Endothelial cell (in vitro differentiated cells): Measurements from ENCODE around the gene LRRC4. TPM values are rescaled to one million over a fixed set of nuclear protein-coding genes. Genes with fewer than 3 reads are reported as not detected.

Experiments used
- DNase-seq: peaks from one replicate; pipeline ENCODE4 v3.0.0; 2021; ENCODE audit warnings: low spot score
- H3K27ac Mint-ChIP-seq: one replicate; pipeline ENCODE4 v1.8.0; 2021; ENCODE audit warnings: mixed read lengths, inconsistent platforms; ENCODE audit not compliant: unreplicated experiment
- H3K27me3 Mint-ChIP-seq: one replicate; pipeline ENCODE4 v1.8.0; 2021; ENCODE audit warnings: mild to moderate bottlenecking, moderate library complexity, mixed read lengths, inconsistent platforms; ENCODE audit not compliant: unreplicated experiment
- H3K36me3 Mint-ChIP-seq: one replicate; pipeline ENCODE4 v1.8.0; 2021; ENCODE audit warnings: mild to moderate bottlenecking, low read depth, mixed read lengths, inconsistent platforms; ENCODE audit not compliant: unreplicated experiment
- H3K4me1 Mint-ChIP-seq: one replicate; pipeline ENCODE4 v1.8.0; 2021; ENCODE audit warnings: mild to moderate bottlenecking, mixed read lengths, inconsistent platforms; ENCODE audit not compliant: unreplicated experiment
- H3K4me3 Mint-ChIP-seq: one replicate; pipeline ENCODE4 v1.8.0; 2021; ENCODE audit warnings: mild to moderate bottlenecking, mixed read lengths, inconsistent platforms; ENCODE audit not compliant: unreplicated experiment
- H3K9me3 Mint-ChIP-seq: one replicate; pipeline ENCODE4 v1.8.0; 2021; ENCODE audit warnings: mixed read lengths, inconsistent platforms; ENCODE audit not compliant: unreplicated experiment
- CTCF ChIP-seq: fragments of 200-600 bp; sonication (generic); IDR thresholded peaks from one replicate; pipeline ENCODE4 v1.5.0; 2021; ENCODE audit warnings: antibody characterized with exemption; ENCODE audit not compliant: unreplicated experiment
- total RNA-seq: library from RNA; stranded (reverse); fragmentation: NEBNext Ultra II Directional; extraction: Animal tissue kit (Norgen Biotek cat#: 25700); gene quantifications from one replicate; pipeline ENCODE4 v1.2.1, GENCODE V29; 2021; ENCODE audit not compliant: unreplicated experiment

LRRC4 gene
- total RNA-seq, 1 donor from 2014 or later: 297 TPM

GRCh38 chr7:128003167-128003566, 28.1 kb downstream of the LRRC4 start:
- no peak for DNase-seq
- TF ChIP-seq CTCF: no peak

GRCh38 chr7:128000854-128001265, 30.4 kb downstream of the LRRC4 start:
- no peak for DNase-seq
- Mint-ChIP-seq H3K27me3 (peaks cover 31% of the 10 kb centered on the region), H3K27ac (no peak overlapping the region), H3K9me3 (no peaks in the 10 kb centered on the region), H3K36me3 (peaks cover 58% of the 10 kb centered on the region), H3K4me3 (peak overlapping the region; percentile 53), H3K4me1 (peaks cover 62% of the 10 kb centered on the region)
- no peak for TF ChIP-seq CTCF

More at GRCh38 chr7:128003167-128003566, 28.1 kb downstream of the LRRC4 start:
- Mint-ChIP-seq H3K36me3 (peaks cover 64% of the 10 kb centered on the region), H3K4me1 (peaks cover 51% of the 10 kb centered on the region), H3K9me3 (no peaks in the 10 kb centered on the region), H3K27ac (no peak overlapping the region), H3K27me3 (peaks cover 37% of the 10 kb centered on the region), H3K4me3 (no peak overlapping the region)

GRCh38 chr7:128000048-128000447, 31.2 kb downstream of the LRRC4 start:
- Mint-ChIP-seq H3K9me3 (no peaks in the 10 kb centered on the region), H3K4me1 (peaks cover 65% of the 10 kb centered on the region), H3K4me3 (no peak overlapping the region), H3K27ac (no peak overlapping the region), H3K27me3 (peaks cover 29% of the 10 kb centered on the region), H3K36me3 (peaks cover 54% of the 10 kb centered on the region)
- DNase-seq: no peak
- no peak for TF ChIP-seq CTCF

GRCh38 chr7:127998671-127999070, 32.6 kb downstream of the LRRC4 start:
- H3K4me1 Mint-ChIP-seq: peaks cover 60% of the 10 kb centered on the region

More at GRCh38 chr7:127998671-127999070, 32.6 kb downstream of the LRRC4 start:
- H3K27ac Mint-ChIP-seq: no peak overlapping the region
- peaks cover 26% of the 10 kb centered on the region for H3K27me3 Mint-ChIP-seq
- H3K4me3 Mint-ChIP-seq: no peak overlapping the region
- peaks cover 49% of the 10 kb centered on the region for H3K36me3 Mint-ChIP-seq
- DNase-seq: no peak
- H3K9me3 Mint-ChIP-seq: no peaks in the 10 kb centered on the region
- no peak for TF ChIP-seq CTCF
